Measurements from ENCODE around the gene DISP3. TPM values are rescaled to one million over a fixed set of nuclear protein-coding genes. Genes with fewer than 3 reads are reported as not detected.

Gene DISP3
- total and polyA plus RNA-seq, 9 of the 15 experiments (the other 6 are each of a cell fraction or from before 2014, with no cell fraction given): 0.03 to 0.19 (median 0.15) TPM; not detected in 5

DNA sequence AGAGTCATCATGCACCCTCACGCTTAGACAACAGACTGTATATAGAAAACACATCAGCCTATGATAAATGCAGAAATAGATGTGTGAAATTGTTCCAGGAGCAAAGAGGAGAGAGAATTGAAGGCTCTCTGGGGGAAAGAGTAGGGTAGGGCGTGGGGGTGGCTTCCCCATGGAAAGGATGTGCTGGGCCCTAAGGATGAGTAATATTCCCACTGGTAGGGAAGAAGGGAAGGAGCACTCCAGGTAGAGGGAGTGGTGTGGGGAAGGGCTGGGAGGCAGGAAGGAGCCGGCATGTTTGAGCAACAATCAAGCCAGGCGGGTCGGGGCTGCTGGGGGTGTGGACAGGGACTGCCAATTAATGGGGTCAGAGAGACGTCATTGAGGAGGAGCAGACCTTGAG, 10.1 kb upstream of the DISP3 start:
- FAIRE-seq (no peak), DNase-seq (ENCODE audit: extremely low read depth in 1 of 4, low spot score in 3 of 4) (no peak), ATAC-seq (no peak)
- intact Hi-C loops (cut with micrococcal nuclease): no loop called here
- H3K9me3 ChIP-seq (replicated peaks; ENCODE audit: control insufficient read depth, insufficient read depth, low read depth, low read length): no peaks in the 10 kb centered on the region
- CTCF ChIA-PET (ENCODE audit: low intra/inter-chr PET ratio): no interaction called here
- H3K27me3 ChIP-seq (ENCODE audit: control insufficient read depth in 2 of 2, insufficient read depth in 2 of 2, low read length in 2 of 2): peaks cover 0 to 5% of the 10 kb centered on the region in 2 experiments; a peak in 4 of 5 replicates
- POLR2A ChIA-PET: interaction anchor here (0.6 kb wide), 1 partner anchor 51 kb away, joined by 3 read pairs; no protein-coding TSS in a partner anchor
- H4K20me1 ChIP-seq (replicated peaks; ENCODE audit: control insufficient read depth, insufficient read depth, low read length): 0 out of 2 replicates have a peak, but pooled peaks cover 7% of the 10 kb centered on the region
- no TSS peak for BruUV-seq (replicated peaks)
- no peaks in the 10 kb centered on the region for H3K36me3 ChIP-seq (ENCODE audit: control insufficient read depth, insufficient read depth, low read length)
- no peak overlapping the region for H3K27ac ChIP-seq (ENCODE audit: extremely low read depth, low read depth, low read length)
- H3K9me1 ChIP-seq (ENCODE audit: control insufficient read depth, insufficient read depth, low read length): no peaks in the 10 kb centered on the region
- H3K4me3 ChIP-seq: no peak overlapping the region
- H2AFZ ChIP-seq (ENCODE audit: low read depth, low read length): no peak overlapping the region
- WGBS (ENCODE audit: insufficient coverage, low coverage, missing lambda C conversion rate): 2% methylated on average over 5 of the region's 6 CpGs
- TF ChIP-seq KDM4B (IDR thresholded peaks at IDR 0.05; ENCODE audit: borderline replicate concordance in 2 of 2, low read depth in 1 of 2) (no peak), HIVEP1 (CRISPR knock-in tag; IDR thresholded peaks at IDR 0.05) (no peak), ZFP1 (CRISPR knock-in tag; IDR thresholded peaks at IDR 0.05) (no peak), DACH1 (IDR thresholded peaks at IDR 0.05; ENCODE audit: partially characterized antibody) (no peak), LEF1 (IDR thresholded peaks at IDR 0.05) (no peak), NR2C2 (CRISPR knock-in tag; IDR thresholded peaks at IDR 0.05) (no peak), NR2C2 (tag; IDR thresholded peaks at IDR 0.05) (no peak), SP1 (CRISPR knock-in tag; IDR thresholded peaks at IDR 0.05) (no peak), POLR3G (IDR thresholded peaks at IDR 0.05; ENCODE audit: extremely low read depth, insufficient read length, insufficient replicate concordance) (no peak), ARID2 (IDR thresholded peaks at IDR 0.05) (no peak), KDM5B (IDR thresholded peaks at IDR 0.05; ENCODE audit: insufficient replicate concordance, low read depth, low read length) (no peak)
- TF ChIP-seq, protein P1, sequence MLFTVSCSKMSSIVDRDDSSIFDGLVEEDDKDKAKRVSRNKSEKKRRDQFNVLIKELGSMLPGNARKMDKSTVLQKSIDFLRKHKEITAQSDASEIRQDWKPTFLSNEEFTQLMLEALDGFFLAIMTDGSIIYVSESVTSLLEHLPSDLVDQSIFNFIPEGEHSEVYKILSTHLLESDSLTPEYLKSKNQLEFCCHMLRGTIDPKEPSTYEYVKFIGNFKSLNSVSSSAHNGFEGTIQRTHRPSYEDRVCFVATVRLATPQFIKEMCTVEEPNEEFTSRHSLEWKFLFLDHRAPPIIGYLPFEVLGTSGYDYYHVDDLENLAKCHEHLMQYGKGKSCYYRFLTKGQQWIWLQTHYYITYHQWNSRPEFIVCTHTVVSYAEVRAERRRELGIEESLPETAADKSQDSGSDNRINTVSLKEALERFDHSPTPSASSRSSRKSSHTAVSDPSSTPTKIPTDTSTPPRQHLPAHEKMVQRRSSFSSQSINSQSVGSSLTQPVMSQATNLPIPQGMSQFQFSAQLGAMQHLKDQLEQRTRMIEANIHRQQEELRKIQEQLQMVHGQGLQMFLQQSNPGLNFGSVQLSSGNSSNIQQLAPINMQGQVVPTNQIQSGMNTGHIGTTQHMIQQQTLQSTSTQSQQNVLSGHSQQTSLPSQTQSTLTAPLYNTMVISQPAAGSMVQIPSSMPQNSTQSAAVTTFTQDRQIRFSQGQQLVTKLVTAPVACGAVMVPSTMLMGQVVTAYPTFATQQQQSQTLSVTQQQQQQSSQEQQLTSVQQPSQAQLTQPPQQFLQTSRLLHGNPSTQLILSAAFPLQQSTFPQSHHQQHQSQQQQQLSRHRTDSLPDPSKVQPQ (CRISPR knock-in tag; IDR thresholded peaks at IDR 0.05; ENCODE audit: borderline replicate concordance): no peak
- TF ChIP-seq, protein P2, sequence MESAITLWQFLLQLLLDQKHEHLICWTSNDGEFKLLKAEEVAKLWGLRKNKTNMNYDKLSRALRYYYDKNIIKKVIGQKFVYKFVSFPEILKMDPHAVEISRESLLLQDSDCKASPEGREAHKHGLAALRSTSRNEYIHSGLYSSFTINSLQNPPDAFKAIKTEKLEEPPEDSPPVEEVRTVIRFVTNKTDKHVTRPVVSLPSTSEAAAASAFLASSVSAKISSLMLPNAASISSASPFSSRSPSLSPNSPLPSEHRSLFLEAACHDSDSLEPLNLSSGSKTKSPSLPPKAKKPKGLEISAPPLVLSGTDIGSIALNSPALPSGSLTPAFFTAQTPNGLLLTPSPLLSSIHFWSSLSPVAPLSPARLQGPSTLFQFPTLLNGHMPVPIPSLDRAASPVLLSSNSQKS (CRISPR knock-in tag; IDR thresholded peaks at IDR 0.05): no peak
- TF ChIP-seq, protein P3, sequence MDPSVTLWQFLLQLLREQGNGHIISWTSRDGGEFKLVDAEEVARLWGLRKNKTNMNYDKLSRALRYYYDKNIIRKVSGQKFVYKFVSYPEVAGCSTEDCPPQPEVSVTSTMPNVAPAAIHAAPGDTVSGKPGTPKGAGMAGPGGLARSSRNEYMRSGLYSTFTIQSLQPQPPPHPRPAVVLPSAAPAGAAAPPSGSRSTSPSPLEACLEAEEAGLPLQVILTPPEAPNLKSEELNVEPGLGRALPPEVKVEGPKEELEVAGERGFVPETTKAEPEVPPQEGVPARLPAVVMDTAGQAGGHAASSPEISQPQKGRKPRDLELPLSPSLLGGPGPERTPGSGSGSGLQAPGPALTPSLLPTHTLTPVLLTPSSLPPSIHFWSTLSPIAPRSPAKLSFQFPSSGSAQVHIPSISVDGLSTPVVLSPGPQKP (CRISPR knock-in tag; IDR thresholded peaks at IDR 0.05): no peak
- H3K4me1 ChIP-seq (replicated peaks in 1 of 2; ENCODE audit: control insufficient read depth in 2 of 2, insufficient read depth in 2 of 2, low read length in 2 of 2): no peaks in the 10 kb centered on the region
- H3K9ac ChIP-seq (ENCODE audit: insufficient read depth in 1 of 2, low read depth in 2 of 2, low read length in 2 of 2): no peak overlapping the region
- no peak overlapping the region for H3K4me2 ChIP-seq (ENCODE audit: insufficient read depth, low read length)
- in situ Hi-C loops (cut with MboI): no loop called here
- no peaks in the 10 kb centered on the region for H3K79me2 ChIP-seq (ENCODE audit: control insufficient read depth, insufficient read depth, low read length)
